Measurements from ENCODE around the gene ADGRD1. TPM values are rescaled to one million over a fixed set of nuclear protein-coding genes. Genes with fewer than 3 reads are reported as not detected.

Gene ADGRD1
- total and polyA plus RNA-seq, 8 donors: 25.6 to 167 (median 33.4) TPM

DNA sequence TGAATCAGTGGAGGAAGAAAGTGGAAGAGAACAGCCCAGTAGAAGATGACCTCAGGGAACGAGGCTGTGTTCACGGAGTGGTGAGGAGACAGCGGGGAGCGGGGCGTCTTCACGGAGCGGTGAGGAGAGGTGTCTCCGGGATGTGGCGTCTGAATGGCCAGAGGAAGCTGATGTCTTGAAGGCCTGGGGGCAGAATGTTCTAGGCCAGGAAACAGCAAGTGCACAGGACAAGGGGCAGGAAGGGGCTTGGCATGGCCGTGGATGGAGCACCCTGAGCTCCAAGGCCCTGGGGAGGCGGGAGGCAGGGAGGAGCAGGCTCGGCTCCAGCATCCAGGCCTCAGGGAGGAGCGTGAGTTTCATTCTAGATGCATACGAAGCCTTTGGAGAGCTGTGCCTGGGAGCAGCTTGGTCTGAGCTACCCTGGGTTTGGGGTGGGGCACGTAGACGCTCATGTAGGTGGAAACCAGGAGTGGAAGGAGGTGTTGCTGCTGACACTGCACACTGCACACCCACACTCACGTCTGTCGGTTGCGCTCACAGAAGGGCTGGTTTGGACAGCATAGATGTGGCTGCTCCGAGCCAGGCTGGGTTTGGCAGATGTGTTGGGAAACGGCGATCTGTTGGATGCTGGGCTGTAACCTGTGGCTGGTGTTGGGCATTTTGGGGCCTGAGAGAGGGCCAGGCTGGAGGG lies 131.6 kb downstream of the ADGRD1 start:
- peak in 1 of 4 donors; percentile 51 for DNase-seq
- H3K36me3 ChIP-seq: peaks cover 0 to 22% of the 10 kb centered on the region in 2 donors
- intact Hi-C loops (cut with DNase I): no loop called here
- TF ChIP-seq, protein P1, sequence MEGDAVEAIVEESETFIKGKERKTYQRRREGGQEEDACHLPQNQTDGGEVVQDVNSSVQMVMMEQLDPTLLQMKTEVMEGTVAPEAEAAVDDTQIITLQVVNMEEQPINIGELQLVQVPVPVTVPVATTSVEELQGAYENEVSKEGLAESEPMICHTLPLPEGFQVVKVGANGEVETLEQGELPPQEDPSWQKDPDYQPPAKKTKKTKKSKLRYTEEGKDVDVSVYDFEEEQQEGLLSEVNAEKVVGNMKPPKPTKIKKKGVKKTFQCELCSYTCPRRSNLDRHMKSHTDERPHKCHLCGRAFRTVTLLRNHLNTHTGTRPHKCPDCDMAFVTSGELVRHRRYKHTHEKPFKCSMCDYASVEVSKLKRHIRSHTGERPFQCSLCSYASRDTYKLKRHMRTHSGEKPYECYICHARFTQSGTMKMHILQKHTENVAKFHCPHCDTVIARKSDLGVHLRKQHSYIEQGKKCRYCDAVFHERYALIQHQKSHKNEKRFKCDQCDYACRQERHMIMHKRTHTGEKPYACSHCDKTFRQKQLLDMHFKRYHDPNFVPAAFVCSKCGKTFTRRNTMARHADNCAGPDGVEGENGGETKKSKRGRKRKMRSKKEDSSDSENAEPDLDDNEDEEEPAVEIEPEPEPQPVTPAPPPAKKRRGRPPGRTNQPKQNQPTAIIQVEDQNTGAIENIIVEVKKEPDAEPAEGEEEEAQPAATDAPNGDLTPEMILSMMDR (IDR thresholded peaks at IDR 0.05): no peak
- no peak for ATAC-seq
- no peaks in the 10 kb centered on the region for H3K9me3 ChIP-seq
- no peaks in the 10 kb centered on the region for H3K4me1 ChIP-seq
- no peaks in the 10 kb centered on the region for H3K27me3 ChIP-seq
- no peak overlapping the region for H3K27ac ChIP-seq
- H3K4me3 ChIP-seq: no peak overlapping the region

DNA sequence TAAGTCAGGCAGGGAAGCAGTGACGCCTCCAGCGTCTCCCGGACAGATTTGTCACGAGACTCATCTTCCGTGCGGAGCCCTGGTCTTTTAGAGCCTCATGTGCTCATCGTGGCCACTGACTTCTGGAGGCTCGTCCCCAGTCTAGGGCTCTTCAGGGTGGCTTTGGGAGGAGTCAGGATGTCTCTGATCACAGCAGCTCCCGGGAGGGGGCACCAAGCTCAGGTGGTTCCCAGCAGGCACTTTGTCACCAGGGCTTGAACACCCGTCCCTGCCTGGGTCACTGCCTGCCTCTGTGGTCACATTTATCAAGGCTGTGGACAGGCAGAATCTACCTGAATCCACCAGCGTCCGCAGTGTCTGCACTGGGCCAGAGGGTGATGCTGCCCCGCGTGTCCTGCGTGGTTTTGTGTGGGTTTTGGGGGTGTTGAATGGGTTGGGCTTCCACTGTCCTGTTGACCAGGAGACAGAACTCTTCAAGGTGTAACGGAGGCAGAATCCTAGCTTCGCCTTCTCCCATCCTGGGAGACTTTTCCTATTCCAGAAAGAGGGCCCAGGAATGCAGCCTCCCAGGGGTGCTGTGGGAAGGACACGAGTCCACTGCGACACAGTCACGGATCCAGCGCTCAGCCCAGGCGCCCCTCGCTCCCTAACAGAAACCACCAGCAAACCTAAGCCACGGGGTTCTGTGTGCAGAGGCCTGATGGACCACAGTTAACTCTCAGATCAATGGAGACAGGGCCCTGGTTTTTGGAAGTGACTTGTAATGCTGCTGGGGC lies 132.3 kb downstream of the ADGRD1 start:
- no peak overlapping the region for H3K4me3 ChIP-seq
- H3K36me3 ChIP-seq: peaks cover 0 to 22% of the 10 kb centered on the region in 2 donors
- no peaks in the 10 kb centered on the region for H3K27me3 ChIP-seq
- no peak for ATAC-seq
- no peaks in the 10 kb centered on the region for H3K4me1 ChIP-seq
- TF ChIP-seq, protein P1 (IDR thresholded peaks at IDR 0.05): no peak
- H3K27ac ChIP-seq: no peak overlapping the region
- peak in 1 of 4 donors; percentile 55 for DNase-seq
- no peaks in the 10 kb centered on the region for H3K9me3 ChIP-seq
- intact Hi-C loops (cut with DNase I): no loop called here

DNA sequence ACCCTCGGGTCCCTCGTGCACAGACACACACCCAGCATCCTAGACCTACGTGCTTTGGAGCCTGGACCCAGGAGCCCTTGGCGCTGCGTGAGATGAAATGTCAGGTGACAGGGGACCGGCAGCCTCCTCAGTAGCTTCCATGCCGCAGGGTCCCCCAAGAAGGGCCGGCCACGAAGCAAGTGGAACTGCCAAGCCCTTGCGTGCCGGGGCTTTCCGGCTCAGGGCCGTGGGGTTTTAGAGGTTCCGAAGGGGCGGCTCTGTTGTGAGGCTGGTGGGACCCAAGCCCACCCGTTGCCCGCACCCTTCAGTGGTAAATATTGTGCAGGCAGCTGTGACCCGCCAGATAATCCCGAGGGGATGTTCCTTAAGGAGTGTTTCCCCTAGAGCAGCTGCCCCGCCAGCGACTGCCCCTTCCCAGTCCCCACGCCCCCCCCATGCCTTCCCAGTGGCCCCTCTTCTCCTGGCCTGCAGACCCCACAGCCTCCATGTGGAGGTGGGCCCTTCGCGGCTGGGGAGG lies 133.7 kb downstream of the ADGRD1 start:
- no peak for ATAC-seq
- peak in 2 of 4 donors; percentile 19 to 75 for DNase-seq

DNA sequence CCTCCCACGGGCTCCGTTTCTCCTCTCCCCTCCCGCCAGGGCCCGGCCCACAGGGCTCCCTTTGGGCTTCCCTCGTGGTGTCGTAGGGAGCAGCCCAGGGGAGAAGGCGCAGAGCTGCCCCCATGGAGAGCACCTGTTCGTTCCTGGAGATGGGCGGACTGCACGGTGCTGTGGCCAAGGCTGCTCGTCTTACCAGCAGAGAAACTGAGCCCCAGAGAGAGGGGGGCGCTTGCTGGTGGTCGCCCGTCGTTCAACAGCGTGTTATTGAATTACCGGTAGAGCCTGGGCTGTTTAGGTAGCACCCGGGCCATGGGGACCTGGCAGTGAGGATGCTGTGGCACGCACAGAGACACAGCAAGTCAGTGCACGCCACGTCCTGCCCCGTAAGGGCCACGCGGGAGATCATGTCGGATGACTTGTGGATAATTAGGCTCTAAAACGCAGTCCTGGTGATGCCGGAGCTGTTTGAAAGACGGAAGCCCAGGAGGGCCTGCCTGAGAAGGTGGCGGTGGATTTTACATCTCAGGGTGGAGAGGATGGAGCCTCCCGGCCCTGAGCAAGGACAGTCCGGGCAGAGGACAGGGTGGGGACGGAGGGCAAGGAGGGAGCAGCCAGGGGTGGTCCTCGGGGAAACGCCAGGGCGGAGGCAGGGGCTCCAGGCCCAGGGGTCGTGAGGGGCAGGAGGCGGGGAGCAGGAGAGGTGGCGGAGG lies 134.4 kb downstream of the ADGRD1 start:
- TF ChIP-seq, protein P1 (IDR thresholded peaks at IDR 0.05): no peak
- H3K27ac ChIP-seq: no peak overlapping the region
- peak in 2 of 4 donors; percentile 18 to 76 for DNase-seq
- H3K36me3 ChIP-seq: peaks cover 0 to 22% of the 10 kb centered on the region in 2 donors
- no peak for ATAC-seq
- peaks cover 0 to under 1% of the 10 kb centered on the region in 2 donors for H3K4me1 ChIP-seq
- intact Hi-C loops (cut with DNase I): no loop called here
- H3K27me3 ChIP-seq: no peaks in the 10 kb centered on the region
- no peak overlapping the region for H3K4me3 ChIP-seq
- no peaks in the 10 kb centered on the region for H3K9me3 ChIP-seq

More for the DNA sequence above, 133.7 kb downstream of the ADGRD1 start:
- no peak overlapping the region for H3K4me3 ChIP-seq
- intact Hi-C loops (cut with DNase I): no loop called here
- H3K9me3 ChIP-seq: no peaks in the 10 kb centered on the region
- H3K27ac ChIP-seq: no peak overlapping the region
- no peaks in the 10 kb centered on the region for H3K4me1 ChIP-seq
- H3K36me3 ChIP-seq: peaks cover 0 to 22% of the 10 kb centered on the region in 2 donors
- H3K27me3 ChIP-seq: no peaks in the 10 kb centered on the region
- TF ChIP-seq, protein P1 (IDR thresholded peaks at IDR 0.05): no peak

All from left lung (tissue), 10 donors.